ENCODE measurements around the gene NTMT1.
"Not testable (repeated sequence)": the region's sequence is repeated elsewhere in the genome, so short reads cannot be mapped to it uniquely, and the experiment has no call there.

The NTMT1 gene

GRCh38 chr9:129630967-129631673, 5.2 kb downstream of the NTMT1 start:
- FAIRE-seq = no peak
- no peak for TF ChIP-seq POLR2A (IDR thresholded peaks at IDR 0.05; ENCODE audit: low read depth, low read length)
- no peak for DNase-seq (ENCODE audit: insufficient read length, low spot score)

- no peak for TF ChIP-seq POLR2A (IDR thresholded peaks at IDR 0.05; ENCODE audit: low read depth, low read length)
- DNase-seq (ENCODE audit: insufficient read length, low spot score) = no peak
- no peak for FAIRE-seq
These were observed 5.7 kb downstream of the NTMT1 start for GRCh38 chr9:129631674-129632129.

GRCh38 chr9:129632460-129632859, 6.5 kb downstream of the NTMT1 start:
- FAIRE-seq = no peak
- TF ChIP-seq POLR2A (IDR thresholded peaks at IDR 0.05; ENCODE audit: low read depth, low read length) = no peak
- DNase-seq (ENCODE audit: insufficient read length, low spot score) = no peak

- TF ChIP-seq POLR2A (IDR thresholded peaks at IDR 0.05; ENCODE audit: low read depth, low read length) = no peak
- FAIRE-seq (no peak), DNase-seq (ENCODE audit: insufficient read length, low spot score) (no peak)
These were observed 7.2 kb downstream of the NTMT1 start for GRCh38 chr9:129633207-129633606.

DNA sequence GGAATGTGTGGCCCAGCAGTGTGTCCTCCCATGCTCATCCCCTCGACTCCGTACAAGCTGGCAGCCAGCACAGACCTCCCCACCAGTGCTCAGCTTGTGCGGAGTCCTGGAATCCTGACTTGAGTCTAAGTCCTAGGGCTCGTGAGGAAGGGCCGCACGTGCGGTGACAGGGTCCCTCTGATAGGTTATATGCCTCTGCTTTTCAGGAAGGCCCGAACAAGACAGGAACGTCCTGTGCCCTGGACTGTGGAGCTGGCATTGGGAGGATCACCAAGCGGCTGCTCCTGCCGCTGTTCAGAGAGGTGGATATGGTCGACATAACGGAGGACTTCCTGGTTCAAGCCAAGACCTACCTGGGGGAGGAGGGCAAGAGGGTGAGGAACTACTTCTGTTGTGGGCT, 7.9 kb downstream of the NTMT1 start:
- TF ChIP-seq POLR2A (IDR thresholded peaks at IDR 0.05; ENCODE audit: low read depth, low read length) = no peak
- no peak for FAIRE-seq
- DNase-seq (ENCODE audit: insufficient read length, low spot score) = no peak

- no peak for TF ChIP-seq POLR2A (IDR thresholded peaks at IDR 0.05; ENCODE audit: low read depth, low read length)
- FAIRE-seq = no peak
- no peak for DNase-seq (ENCODE audit: insufficient read length, low spot score)
These were observed 9.4 kb downstream of the NTMT1 start for GRCh38 chr9:129635099-129636065.

DNA sequence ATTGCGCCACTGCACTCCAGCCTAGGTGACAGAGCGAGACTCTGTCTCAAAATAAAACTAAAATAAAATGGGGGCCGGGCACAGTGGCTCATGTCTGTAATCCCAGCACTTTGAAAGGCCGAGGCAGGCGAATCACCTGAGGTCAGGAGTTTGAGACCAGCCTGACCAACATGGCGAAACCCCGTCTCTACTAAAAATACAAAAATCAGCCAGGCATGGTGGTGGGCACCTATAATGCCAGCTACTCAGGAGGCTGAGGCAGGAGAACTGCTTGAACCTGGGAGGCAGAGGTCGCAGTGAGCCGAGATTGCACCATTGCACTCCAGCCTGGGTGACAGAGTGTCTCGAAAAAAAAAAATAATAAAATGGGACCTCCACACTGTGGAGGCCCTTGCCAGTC, 10.4 kb downstream of the NTMT1 start:
- not testable (repeated sequence) for FAIRE-seq; DNase-seq (ENCODE audit: insufficient read length, low spot score)

- DNase-seq (ENCODE audit: insufficient read length, low spot score) (no peak), FAIRE-seq (no peak)
- TF ChIP-seq POLR2A (IDR thresholded peaks at IDR 0.05; ENCODE audit: low read depth, low read length) = no peak
These were observed 11.1 kb downstream of the NTMT1 start for GRCh38 chr9:129637102-129637501.

- TF ChIP-seq POLR2A (IDR thresholded peaks at IDR 0.05; ENCODE audit: low read depth, low read length) = no peak
- FAIRE-seq (no peak), DNase-seq (ENCODE audit: insufficient read length, low spot score) (no peak)
These were observed 11.9 kb downstream of the NTMT1 start for GRCh38 chr9:129637673-129638439.

GRCh38 chr9:129639034-129639630, 13.2 kb downstream of the NTMT1 start:
- FAIRE-seq (no peak), DNase-seq (ENCODE audit: insufficient read length, low spot score) (no peak)
- TF ChIP-seq POLR2A (IDR thresholded peaks at IDR 0.05; ENCODE audit: low read depth, low read length) = no peak

GRCh38 chr9:129639756-129640085, 13.8 kb downstream of the NTMT1 start:
- FAIRE-seq (no peak), DNase-seq (ENCODE audit: insufficient read length, low spot score) (no peak)
- TF ChIP-seq POLR2A (IDR thresholded peaks at IDR 0.05; ENCODE audit: low read depth, low read length) = no peak

DNA sequence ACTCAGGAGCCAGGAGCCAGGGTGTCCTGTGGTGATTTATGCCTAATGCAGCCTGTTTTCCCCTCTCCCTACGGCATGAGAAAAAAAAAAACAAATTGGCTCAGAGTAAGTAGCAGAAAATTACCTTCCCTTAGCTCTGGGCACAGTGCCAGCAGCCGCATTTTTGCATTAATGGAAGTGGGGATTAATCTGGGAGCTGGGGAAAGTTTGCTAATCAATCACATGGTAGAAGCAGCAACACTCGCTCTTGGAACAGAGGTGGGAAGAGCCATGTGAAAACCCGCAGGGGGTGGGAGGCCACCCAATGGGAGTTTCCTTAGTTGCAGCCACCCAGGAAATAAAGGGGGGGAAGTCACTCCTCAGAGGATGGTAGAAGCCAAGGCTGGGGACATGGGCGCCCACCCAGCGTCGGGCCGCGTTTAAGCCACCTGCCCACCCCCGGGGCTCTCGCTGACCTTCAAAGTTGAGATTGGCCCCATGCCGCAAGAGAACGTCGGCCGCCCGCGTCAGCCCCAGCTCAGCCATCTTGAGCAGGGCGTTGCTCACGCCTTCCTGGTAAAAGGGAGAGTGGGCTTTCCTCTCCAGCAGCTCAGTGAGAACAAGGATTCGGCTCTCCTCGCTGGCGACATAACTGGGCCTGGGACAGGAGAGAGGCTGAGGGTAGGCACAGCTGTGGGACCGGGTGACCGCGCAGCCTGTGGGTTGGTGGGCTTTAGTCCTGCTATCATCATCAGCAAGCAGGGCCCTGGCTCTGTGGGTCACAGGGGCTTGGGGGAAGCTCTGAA, 14.3 kb downstream of the NTMT1 start:
- DNase-seq (ENCODE audit: insufficient read length, low spot score) (no peak), FAIRE-seq (no peak)

More for the DNA sequence above, 14.3 kb downstream of the NTMT1 start:
- no peak for TF ChIP-seq POLR2A (IDR thresholded peaks at IDR 0.05; ENCODE audit: low read depth, low read length)

Data from H54 (cell line).